ENCODE data around the gene IFNL2.

DNA sequence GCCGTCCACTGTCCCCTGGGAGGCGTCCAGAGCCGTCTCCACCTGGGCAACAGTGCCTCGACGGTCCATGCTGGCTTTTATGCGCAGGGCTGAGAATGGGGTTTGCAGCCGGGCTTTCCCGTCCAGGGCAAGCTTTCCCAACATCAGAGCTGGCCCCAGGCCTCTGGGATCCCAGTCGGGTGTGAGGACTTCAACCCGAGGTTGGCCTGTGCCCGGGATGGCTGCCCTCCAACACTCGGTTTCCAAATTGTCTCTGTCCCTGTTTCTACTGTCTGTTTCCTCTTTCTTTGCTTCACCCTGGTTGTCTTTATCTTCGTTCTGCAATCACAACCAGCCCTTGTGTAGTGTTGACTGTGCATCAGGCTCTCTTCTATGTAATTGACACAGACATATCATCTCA, 19.4 kb upstream of the IFNL2 start, which contains the start of gene IFNL4:
- TF ChIP-seq CTCF (IDR thresholded peaks at IDR 0.05 in 4 of 5, conservative IDR thresholded peaks at IDR 0.05 in 1 of 5) (no peak), POLR2A (IDR thresholded peaks at IDR 0.05) (no peak)
